Measurements from ENCODE around the gene SLC25A30. TPM values are rescaled to one million over a fixed set of nuclear protein-coding genes. Genes with fewer than 3 reads are reported as not detected.

Gene SLC25A30
- total RNA-seq, 2 experiments from 2014 or later = 23.2 to 28.6 TPM

Other genes starting within 250 kb of the SLC25A30 start
- gene KCTD4, start 217.3 kb downstream of the SLC25A30 start, total RNA-seq = not detected
- 1,000 to 10,000 TPM; 8,742 to 8,834 TPM for gene TPT1, start 77.2 kb downstream of the SLC25A30 start, total RNA-seq
- gene COG3, start 46.6 kb upstream of the SLC25A30 start, total RNA-seq = 10 to 100 TPM; 52.8 to 57.0 TPM
- gene ERICH6B, start 197.4 kb upstream of the SLC25A30 start, total RNA-seq = not detected